ENCODE data around the gene TOP2A.

GRCh38 chr17:40352237-40352778 lies 65.4 kb downstream of the TOP2A start:
- TF ChIP-seq POLR2AphosphoS5 (IDR thresholded peaks at IDR 0.05; ENCODE audit: borderline replicate concordance, low read depth, low read length) (no peak), EZH2 (IDR thresholded peaks at IDR 0.05) (no peak), FOXP2 (optimal IDR thresholded peaks at IDR 0.05; ENCODE audit: control extremely low read depth, extremely low read length, insufficient read depth) (no peak)
